Keratinocyte (primary cell): ENCODE measurements around the gene CDC42SE1. TPM values are rescaled to one million over a fixed set of nuclear protein-coding genes. Genes with fewer than 3 reads are reported as not detected.
A peak's percentile ranks its signal among the peaks of the same experiment; 100 is the strongest.

Source experiments
- DNase-seq: peaks from one replicate; pipeline ENCODE4 v3.0.0-alpha.2; 2011; ENCODE audit warnings: low read depth, missing footprints, low spot score
- FAIRE-seq: peaks from 2 replicates; lab custom pipeline; 2011; peaks lifted over from hg19 to GRCh38; lab: Jason Lieb, UNC
- H2AFZ ChIP-seq: 2 replicates; pipeline ENCODE4 v1.6.0; 2012; ENCODE audit warnings: low read length, control low read depth, inconsistent platforms; ENCODE audit not compliant: control insufficient read depth
- H3K27ac ChIP-seq: 2 replicates; pipeline ENCODE4 v1.5.1; 2011; ENCODE audit warnings: low read length; ENCODE audit not compliant: control insufficient read depth, insufficient read depth
- H3K27me3 ChIP-seq: 3 replicates; pipeline ENCODE4 v1.6.0; 2011; ENCODE audit warnings: low read length; ENCODE audit not compliant: control insufficient read depth, insufficient read depth; ENCODE audit errors: extremely low read depth
- H3K36me3 ChIP-seq, 2 experiments: 2 replicates in 1 of 2; 3 replicates in 1 of 2; pipeline ENCODE4 v1.5.1; 2011; ENCODE audit warnings: low read length in 2 of 2, mild to moderate bottlenecking in 1 of 2; ENCODE audit not compliant: control insufficient read depth in 2 of 2, insufficient read depth in 2 of 2; ENCODE audit errors: extremely low read depth in 1 of 2
- H3K4me1 ChIP-seq: 3 replicates; pipeline ENCODE4 v1.5.1; 2011; ENCODE audit warnings: low read length; ENCODE audit not compliant: control insufficient read depth, insufficient read depth; ENCODE audit errors: extremely low read depth
- H3K4me2 ChIP-seq: 3 replicates; pipeline ENCODE4 v1.6.0; 2011; ENCODE audit warnings: low read depth, low read length; ENCODE audit not compliant: control insufficient read depth, insufficient read depth; ENCODE audit errors: extremely low read depth
- H3K4me3 ChIP-seq, 3 experiments: fragments of 200-600 bp in 1 of 3; sonication (generic) in 1 of 3; 2 replicates in 2 of 3; 3 replicates in 1 of 3; pipeline ENCODE4 v1.5.1; 2011 to 2016; ENCODE audit warnings: low read length in 3 of 3, mild to moderate bottlenecking in 3 of 3, control low read depth in 2 of 3, inconsistent platforms in 1 of 3, low read depth in 1 of 3, mixed read lengths in 1 of 3, mixed run types in 1 of 3, moderate library complexity in 1 of 3; ENCODE audit not compliant: control insufficient read depth in 2 of 3, insufficient read depth in 2 of 3; ENCODE audit errors: extremely low read depth in 1 of 3
- H3K79me2 ChIP-seq: 2 replicates; pipeline ENCODE4 v1.6.0; 2012; ENCODE audit warnings: low read length; ENCODE audit not compliant: control insufficient read depth, insufficient read depth
- H3K9ac ChIP-seq: 3 replicates; pipeline ENCODE4 v1.6.0; 2011; ENCODE audit warnings: low read length; ENCODE audit not compliant: control insufficient read depth, insufficient read depth; ENCODE audit errors: extremely low read depth
- H3K9me1 ChIP-seq: 3 replicates; pipeline ENCODE4 v1.6.0; 2011; ENCODE audit warnings: low read length; ENCODE audit not compliant: control insufficient read depth, insufficient read depth; ENCODE audit errors: extremely low read depth
- H3K9me3 ChIP-seq: 2 replicates; pipeline ENCODE4 v1.5.1; 2012; ENCODE audit warnings: low read depth, low read length; ENCODE audit not compliant: control insufficient read depth
- H4K20me1 ChIP-seq: 3 replicates; pipeline ENCODE4 v1.6.0; 2011; ENCODE audit warnings: low read length; ENCODE audit not compliant: control insufficient read depth, insufficient read depth; ENCODE audit errors: extremely low read depth
- CTCF ChIP-seq, 3 experiments: IDR thresholded peaks in 1 of 3; conservative IDR thresholded peaks in 1 of 3; optimal IDR thresholded peaks in 1 of 3; 2 replicates in 2 of 3; 3 replicates in 1 of 3; pipeline versions ENCODE3 to v1.5.1; 2011; ENCODE audit warnings: low read length in 3 of 3, mild to moderate bottlenecking in 3 of 3, moderate library complexity in 2 of 3, control low read depth in 1 of 3, inconsistent platforms in 1 of 3; ENCODE audit not compliant: insufficient read depth in 2 of 3; ENCODE audit errors: extremely low read depth in 1 of 3
- EZH2 ChIP-seq: IDR thresholded peaks from one replicate; pipeline ENCODE4 v1.6.1; 2012; ENCODE audit warnings: inconsistent platforms, mild to moderate bottlenecking, low read length, moderate library complexity
- dilution Hi-C: fragments of 300-500 bp; cut with MboI; formaldehyde crosslinking; loops from one replicate; pipeline ENCODE4 v1.7.0; 2020; ENCODE audit warnings: low sequenced_read_pairs; ENCODE audit not compliant: extremely low pct_ligation_motif_present
- polyA plus RNA-seq, 5 experiments: library from polyadenylated mRNA; depleted of rRNA in 3 of 5; stranded (reverse) in 3 of 5; stranded (forward) in 1 of 5; unstranded in 1 of 5; fragments of >200 nt; gene quantifications; 1 replicate in 1 of 5; 2 replicates in 3 of 5; 3 replicates in 1 of 5; pipeline versions ENCODE4 v1.2.1 to v1.2.3, GENCODE V29; 2011 to 2012; ENCODE audit warnings: missing spikeins in 2 of 5, low read depth in 1 of 5, low replicate concordance in 1 of 5

Gene CDC42SE1
- polyA plus RNA-seq, 1 donor (not counting 4 experiments of a cell fraction or from before 2014, with no cell fraction given): 138 TPM

- Histone ChIP-seq H3K79me2 (peaks cover 52% of the 10 kb centered on the region), H3K4me2 (peak overlapping the region; percentile 34), H3K9ac (no peak overlapping the region), H3K27me3 (no peaks in the 10 kb centered on the region), H3K9me3 (no peaks in the 10 kb centered on the region), H2AFZ (no peak overlapping the region), H3K27ac (peak overlapping the region; percentile 19), H3K4me3 (no peak overlapping the region), H3K9me1 (peaks cover 17% of the 10 kb centered on the region), H4K20me1 (peaks cover 27% of the 10 kb centered on the region), H3K36me3 (peaks cover 46 to 64% of the 10 kb centered on the region in 2 experiments), H3K4me1 (peaks cover 44% of the 10 kb centered on the region)
- DNase-seq (no peak), FAIRE-seq (no peak)
- TF ChIP-seq EZH2: no peak
- no peak for TF ChIP-seq CTCF (optimal IDR thresholded peaks at IDR 0.05 in 1 of 3, IDR thresholded peaks at IDR 0.05 in 1 of 3, conservative IDR thresholded peaks at IDR 0.05 in 1 of 3; ENCODE audit: extremely low read depth in 1 of 3, insufficient read depth in 2 of 3, low read length in 3 of 3)
- dilution Hi-C loops: no loop called here
Measured at GRCh38 chr1:151054971-151055547, 4.4 kb downstream of the CDC42SE1 start.

- Histone ChIP-seq H3K9me1 (peaks cover 9% of the 10 kb centered on the region), H3K36me3 (peaks cover 40 to 49% of the 10 kb centered on the region in 2 experiments), H3K9me3 (no peaks in the 10 kb centered on the region), H3K27me3 (no peaks in the 10 kb centered on the region), H3K27ac (no peak overlapping the region), H3K4me3 (no peak overlapping the region), H4K20me1 (peaks cover 12% of the 10 kb centered on the region), H3K79me2 (peaks cover 18% of the 10 kb centered on the region), H3K9ac (no peak overlapping the region), H2AFZ (no peak overlapping the region), H3K4me1 (peaks cover 33% of the 10 kb centered on the region), H3K4me2 (no peak overlapping the region)
- dilution Hi-C loops: no loop called here
- no peak for TF ChIP-seq EZH2
- no peak for TF ChIP-seq CTCF (optimal IDR thresholded peaks at IDR 0.05 in 1 of 3, IDR thresholded peaks at IDR 0.05 in 1 of 3, conservative IDR thresholded peaks at IDR 0.05 in 1 of 3; ENCODE audit: extremely low read depth in 1 of 3, insufficient read depth in 2 of 3, low read length in 3 of 3)
- FAIRE-seq: no peak
- no peak for DNase-seq
Measured at GRCh38 chr1:151051356-151052009, 7.9 kb downstream of the CDC42SE1 start.
